HT1080 (cell line): ENCODE results near the gene NUP210L. TPM values are rescaled to one million over a fixed set of nuclear protein-coding genes. Genes with fewer than 3 reads are reported as not detected.
A peak's percentile ranks its signal among the peaks of the same experiment; 100 is the strongest.

Experiments
- DNase-seq: peaks from one replicate; pipeline ENCODE4 v3.0.0-alpha.2; 2015; ENCODE audit warnings: low read depth
- small RNA-seq: library from RNA; depleted of rRNA; stranded (forward); fragments of <200 nt; gene quantifications from one replicate; pipeline ENCODE3, GENCODE V24; 2014
- total RNA-seq: library from RNA; depleted of rRNA; stranded (reverse); fragments of >200 nt; shearing (Covaris generic); gene quantifications from 2 replicates; pipeline ENCODE4 v1.2.3, GENCODE V29; 2014; rRNA removed

Gene NUP210L
- total RNA-seq, 1 experiment from 2014 or later = not detected

DNA sequence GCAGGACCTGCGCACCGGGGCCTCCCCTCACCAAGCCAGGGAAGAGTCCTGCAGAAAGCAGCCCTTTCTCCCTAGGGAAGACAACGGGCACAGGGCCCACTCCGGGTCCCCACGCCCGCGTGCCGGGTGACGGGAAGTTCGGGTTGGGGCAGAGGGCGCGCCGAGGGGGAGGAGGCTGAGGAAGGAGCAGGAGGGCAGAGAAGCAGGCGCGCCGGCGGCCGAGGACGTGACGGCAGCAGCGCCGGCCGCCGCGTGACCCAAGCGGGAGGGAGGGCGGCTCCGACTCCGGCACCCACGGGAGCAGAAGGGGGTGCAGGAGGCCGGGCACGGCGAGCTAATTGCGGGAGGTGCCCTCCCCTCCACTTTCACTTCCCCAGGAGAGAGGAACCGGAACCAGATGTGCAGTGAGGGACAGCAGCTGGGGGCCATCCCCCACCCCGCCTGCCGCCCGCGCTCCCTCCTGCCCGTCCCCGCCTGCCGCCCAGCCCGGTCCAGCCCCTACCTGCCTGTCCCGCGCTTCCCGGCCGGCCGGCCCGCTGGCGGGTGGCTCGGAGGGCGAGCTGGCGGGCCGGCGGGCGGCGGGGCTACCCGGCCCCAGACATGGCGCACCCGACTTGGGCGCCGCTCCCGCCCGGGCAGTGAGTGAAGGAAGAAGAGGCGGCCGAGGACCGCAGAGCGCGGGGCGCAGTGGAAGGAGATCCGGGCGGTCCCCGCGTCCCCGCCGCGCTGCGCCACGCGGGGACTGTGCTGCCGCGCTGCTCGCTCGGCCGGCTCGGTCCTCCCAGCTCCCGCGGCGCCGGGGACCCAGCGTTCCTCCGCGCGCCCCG lies 208.9 kb downstream of the NUP210L start:
- peak; percentile 66 for DNase-seq

DNA sequence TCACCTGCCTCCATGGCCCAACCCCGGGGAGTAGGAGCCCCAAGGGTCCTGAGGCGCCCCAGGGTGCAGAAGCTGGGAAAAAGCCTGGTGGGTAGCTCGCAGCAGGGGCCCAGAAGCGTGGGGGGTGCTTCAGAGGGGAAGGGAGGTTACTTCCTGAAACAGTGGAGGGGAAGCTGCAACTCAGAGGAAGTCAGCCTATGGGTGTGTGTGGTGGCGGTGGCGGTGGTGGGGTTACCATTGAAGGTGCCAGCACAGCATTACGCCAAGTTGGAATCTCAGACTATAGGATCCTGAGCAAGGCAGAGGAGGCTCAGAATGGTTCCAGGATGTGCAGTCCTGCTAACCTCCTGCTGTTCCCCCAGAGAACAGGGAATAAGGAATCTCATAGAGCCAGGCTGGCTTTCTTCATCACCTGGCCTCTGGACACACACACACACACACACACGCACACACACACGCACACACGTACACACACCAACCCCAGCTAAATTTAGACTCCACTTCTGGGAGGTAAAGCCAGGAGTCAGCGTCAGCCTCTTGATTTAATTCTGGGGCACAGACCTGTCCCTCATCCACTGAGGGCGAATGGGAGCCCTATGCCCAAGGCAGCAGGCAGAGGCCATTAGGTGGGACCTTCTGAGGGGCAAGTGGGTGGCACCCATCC lies 209.6 kb downstream of the NUP210L start:
- peak; percentile 13 for DNase-seq

DNA sequence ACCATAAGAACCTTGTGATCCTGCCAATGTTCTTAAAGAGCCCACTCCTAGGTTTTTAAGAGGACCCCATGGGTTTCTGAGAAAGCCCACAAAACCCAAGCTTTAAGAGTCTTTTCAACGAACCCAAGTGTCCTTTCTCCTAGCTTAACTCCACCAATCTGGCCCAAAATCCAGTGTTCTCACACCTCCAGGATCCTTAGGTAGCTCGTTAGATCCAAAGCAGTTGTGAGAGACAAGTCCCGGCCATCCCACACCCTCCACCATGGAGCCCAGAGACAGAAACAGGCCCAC lies 210.1 kb downstream of the NUP210L start:
- DNase-seq = no peak

- DNase-seq = no peak
Observed at GRCh38 chr1:153944005-153944826, 210.7 kb downstream of the NUP210L start.

DNA sequence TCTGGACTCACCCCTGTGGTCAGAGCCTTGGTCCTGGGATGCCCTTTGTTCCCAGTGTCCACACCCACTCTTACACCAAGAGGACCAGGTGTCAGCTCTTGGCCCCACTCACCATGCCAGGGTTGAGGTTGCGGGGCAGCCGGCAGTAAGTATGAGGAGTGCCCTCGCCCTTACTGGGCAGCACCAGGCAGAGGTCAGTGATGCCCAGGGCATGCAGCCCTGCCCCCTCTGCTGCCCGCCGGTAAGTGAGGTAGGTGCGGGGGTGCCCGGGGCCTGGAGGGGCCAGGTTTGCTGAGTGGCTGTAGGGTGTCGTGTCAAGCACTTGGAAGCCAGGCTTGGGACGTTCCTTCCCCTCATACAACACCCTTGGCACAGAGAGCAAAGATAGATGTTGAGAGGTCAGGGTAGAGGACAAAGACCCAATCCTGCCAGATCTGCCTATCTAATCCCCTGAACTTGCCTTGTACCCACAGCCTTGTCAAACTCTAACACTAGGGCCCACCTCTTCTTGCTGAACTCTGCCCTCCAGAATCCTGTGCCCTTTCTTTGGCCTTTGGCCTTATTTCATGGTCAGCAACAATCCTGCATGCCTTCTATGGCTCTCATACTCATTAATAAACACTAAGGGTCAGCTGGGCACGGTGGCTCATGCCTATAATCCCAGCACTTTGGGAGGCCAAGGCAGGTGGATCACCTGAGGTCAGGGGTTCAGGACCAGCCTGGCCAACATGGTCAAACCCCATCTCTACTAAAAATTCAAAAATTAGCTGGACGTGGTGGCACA lies 211.9 kb downstream of the NUP210L start:
- no peak for DNase-seq

Small RNAs within 50 kb of the gene (small RNA-seq; reads per million reads assigned to genes)
- gene MIR190B (not detected), gene MIR5698 (not detected), gene MIR6737 (not detected), gene RNU6-179P (not detected)

Other genes starting within 250 kb of the NUP210L start
- 5.6 and 9.5 TPM in 2 replicates for gene GATAD2B, start 232.1 kb downstream of the NUP210L start, total RNA-seq
- gene DENND4B, start 208.4 kb downstream of the NUP210L start, total RNA-seq = 15.2 and 17.6 TPM in 2 replicates
- 17.6 and 26.6 TPM in 2 replicates for gene CRTC2, start 196.5 kb downstream of the NUP210L start, total RNA-seq
- gene SLC39A1, start 191.5 kb downstream of the NUP210L start, total RNA-seq = 104 and 126 TPM in 2 replicates
- 9.0 and 11.2 TPM in 2 replicates for gene CREB3L4, start 187.2 kb downstream of the NUP210L start, total RNA-seq
- gene JTB, start 177.4 kb downstream of the NUP210L start, total RNA-seq = 174 and 189 TPM in 2 replicates
- 33.9 and 52.3 TPM in 2 replicates for gene RAB13, start 168.7 kb downstream of the NUP210L start, total RNA-seq
- gene RPS27, start 164.3 kb downstream of the NUP210L start, total RNA-seq = 1,691 and 2,292 TPM in 2 replicates
- 703 and 744 TPM in 2 replicates for gene TPM3, start 37.0 kb upstream of the NUP210L start, total RNA-seq
- not detected in 2 replicates for gene CFAP141, start 51.3 kb upstream of the NUP210L start, total RNA-seq
- gene UBAP2L, start 65.9 kb upstream of the NUP210L start, total RNA-seq = 104 and 140 TPM in 2 replicates
- gene HAX1, start 117.6 kb upstream of the NUP210L start, total RNA-seq = 137 and 173 TPM in 2 replicates
- not detected in 2 replicates for gene AQP10, start 166.0 kb upstream of the NUP210L start, total RNA-seq
- 126 and 169 TPM in 2 replicates for gene ATP8B2, start 170.5 kb upstream of the NUP210L start, total RNA-seq